Esophagus muscularis mucosa (tissue), 4 donors: Measurements from ENCODE around the gene RHBDD1.

Experiments used
- CTCF ChIP-seq, 3 experiments: fragments of 200-600 bp in 2 of 3; fragments of 450-650 bp in 1 of 3; sonication (generic) in 2 of 3; IDR thresholded peaks; one replicate each; pipeline ENCODE4 v1.5.1; 2017 to 2019; ENCODE audit warnings: antibody characterized with exemption in 3 of 3, mild to moderate bottlenecking in 2 of 3, moderate library complexity in 1 of 3
- EP300 ChIP-seq: sonication (generic); formaldehyde crosslinking; IDR thresholded peaks from one replicate; pipeline ENCODE4 v1.6.1; 2017; ENCODE audit warnings: antibody characterized with exemption
- POLR2A ChIP-seq: fragments of 450-650 bp; IDR thresholded peaks from one replicate; pipeline ENCODE4 v1.6.1; 2017; ENCODE audit warnings: antibody characterized with exemption, moderate library complexity, mild to moderate bottlenecking, low read depth
- POLR2AphosphoS5 ChIP-seq, 2 donors: sonication (generic); formaldehyde crosslinking; IDR thresholded peaks; one replicate each; pipeline ENCODE4 v1.6.1; 2017; ENCODE audit warnings: antibody characterized with exemption in 2 of 2

- no peak for TF ChIP-seq POLR2A
- no peak for TF ChIP-seq CTCF (IDR thresholded peaks at IDR 0.05)
- no peak for TF ChIP-seq EP300
- TF ChIP-seq POLR2AphosphoS5 (IDR thresholded peaks at IDR 0.05), result no peak
Observed at GRCh38 chr2:226881287-226881686, 45.4 kb downstream of the RHBDD1 start.
